ENCODE measurements around the gene C18orf63. TPM values are rescaled to one million over a fixed set of nuclear protein-coding genes. Genes with fewer than 3 reads are reported as not detected.

The C18orf63 gene
- not detected for total RNA-seq

- no peaks in the 10 kb centered on the region for H3K27me3 ChIP-seq
- H3K4me3 ChIP-seq: no peak within 1 kb of the TSS
- no peak for ATAC-seq
- H3K9me3 ChIP-seq: no peaks in the 10 kb centered on the region
- H3K27ac ChIP-seq: no peak within 1 kb of the TSS
- WGBS, 2 donors (ENCODE audit: low coverage in 1 of 2): 93 to 100% methylated on average over 2 to 9 of the region's 51 CpGs
- no peak for TF ChIP-seq EP300 (IDR thresholded peaks at IDR 0.05)
- TF ChIP-seq CTCF (IDR thresholded peaks at IDR 0.05): no peak
- no peak for TF ChIP-seq POLR2AphosphoS5 (IDR thresholded peaks at IDR 0.05)
- TF ChIP-seq POLR2A (IDR thresholded peaks at IDR 0.05): no peak
- peaks cover 0 to 12% (median 0%) of the 10 kb centered on the region in 3 donors for H3K4me1 ChIP-seq
- H3K36me3 ChIP-seq: no peaks in the 10 kb centered on the region
Measured at GRCh38 chr18:74315464-74316256, at the start of gene C18orf63. C18orf63 (plus strand) TSS chr18:74315839; CDS start chr18:74317866, 2,027 bp downstream.

DNA sequence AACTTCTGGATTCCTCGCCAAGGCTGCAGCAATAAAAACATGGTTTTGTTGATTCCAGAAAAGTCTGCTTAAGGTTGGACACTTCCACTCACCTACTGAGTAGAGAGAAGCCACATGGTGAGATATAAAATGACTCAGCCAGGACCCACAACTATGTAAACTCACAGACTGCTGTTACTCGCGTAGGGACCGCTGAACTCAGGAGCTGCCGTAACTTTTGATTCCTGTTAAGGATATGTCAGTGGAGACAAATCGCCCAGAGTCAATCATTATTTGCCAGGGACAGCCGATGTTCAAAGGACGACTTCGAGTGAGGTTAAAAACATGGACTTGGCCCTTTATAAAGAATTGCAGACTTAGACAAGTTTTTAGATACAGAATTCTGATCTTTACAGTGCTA is 49.5 kb upstream of the C18orf63 start:
- Histone ChIP-seq H3K27ac (no peak overlapping the region), H3K4me3 (no peak overlapping the region), H3K27me3 (no peaks in the 10 kb centered on the region), H3K9me3 (no peaks in the 10 kb centered on the region), H3K4me1 (peaks cover 0 to 10% (median 0%) of the 10 kb centered on the region in 3 donors), H3K36me3 (peaks cover 0 to 59% of the 10 kb centered on the region in 2 donors)
- WGBS, 2 donors (ENCODE audit: low coverage in 1 of 2): 50 to 70% methylated on average over 2 to 9 of the region's 9 CpGs
- no peak for ATAC-seq
- no peak for TF ChIP-seq EP300 (IDR thresholded peaks at IDR 0.05)
- no peak for TF ChIP-seq POLR2A (IDR thresholded peaks at IDR 0.05)
- TF ChIP-seq CTCF (IDR thresholded peaks at IDR 0.05): no peak
- no peak for TF ChIP-seq POLR2AphosphoS5 (IDR thresholded peaks at IDR 0.05)

- no peak overlapping the region for H3K4me3 ChIP-seq
- WGBS, 2 donors (ENCODE audit: low coverage in 1 of 2): 92% methylated on average over 2 to 6 of the region's 7 CpGs
- TF ChIP-seq POLR2A (IDR thresholded peaks at IDR 0.05) (no peak), POLR2AphosphoS5 (IDR thresholded peaks at IDR 0.05) (no peak)
- no peaks in the 10 kb centered on the region for H3K9me3 ChIP-seq
- peaks cover 0 to 20% (median 0%) of the 10 kb centered on the region in 3 donors for H3K4me1 ChIP-seq
- H3K27me3 ChIP-seq: no peaks in the 10 kb centered on the region
- peaks cover 0 to 39% of the 10 kb centered on the region in 2 donors for H3K36me3 ChIP-seq
- ATAC-seq: no peak
- no peak overlapping the region for H3K27ac ChIP-seq
Measured at GRCh38 chr18:74268175-74268574, 47.5 kb upstream of the C18orf63 start.

GRCh38 chr18:74268933-74269620 is 46.6 kb upstream of the C18orf63 start:
- H3K27ac ChIP-seq: no peak overlapping the region
- ATAC-seq: no peak
- TF ChIP-seq POLR2A (IDR thresholded peaks at IDR 0.05) (no peak), POLR2AphosphoS5 (IDR thresholded peaks at IDR 0.05) (no peak), EP300 (IDR thresholded peaks at IDR 0.05) (no peak), CTCF (IDR thresholded peaks at IDR 0.05) (no peak)
- peaks cover 0 to 29% (median 6%) of the 10 kb centered on the region in 3 donors for H3K4me1 ChIP-seq
- H3K36me3 ChIP-seq: peaks cover 0 to 34% of the 10 kb centered on the region in 2 donors
- no peak overlapping the region for H3K4me3 ChIP-seq
- no peaks in the 10 kb centered on the region for H3K27me3 ChIP-seq
- H3K9me3 ChIP-seq: no peaks in the 10 kb centered on the region
- 64 to 68% methylated on average over 7 to 11 of the region's 11 CpGs for WGBS, 2 donors (ENCODE audit: low coverage in 1 of 2)

DNA sequence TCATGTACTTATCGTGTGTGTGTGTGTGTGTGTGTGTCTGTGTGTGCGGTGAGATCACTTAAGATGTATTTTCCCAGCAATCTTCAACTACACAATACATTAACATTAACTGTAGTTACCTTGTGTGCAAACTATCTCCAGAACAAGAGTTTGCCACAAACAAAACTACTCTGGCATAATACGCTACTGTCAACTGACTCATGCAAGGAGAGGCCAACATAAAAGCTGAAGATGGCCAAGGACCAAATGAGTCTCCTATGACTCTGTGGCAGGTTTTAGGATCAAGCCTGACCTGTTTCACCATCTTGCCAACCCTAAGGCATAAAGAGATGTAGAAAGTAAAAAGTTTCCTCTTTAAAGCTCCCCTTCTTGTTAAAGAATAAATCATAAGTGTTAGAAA is 44.0 kb upstream of the C18orf63 start:
- ATAC-seq: no peak
- Histone ChIP-seq H3K36me3 (peaks cover 0 to 16% of the 10 kb centered on the region in 2 donors), H3K4me1 (peaks cover 0 to 50% (median 6%) of the 10 kb centered on the region in 3 donors), H3K27ac (no peak overlapping the region), H3K9me3 (no peaks in the 10 kb centered on the region), H3K4me3 (no peak overlapping the region), H3K27me3 (no peaks in the 10 kb centered on the region)
- TF ChIP-seq EP300 (IDR thresholded peaks at IDR 0.05): no peak
- no peak for TF ChIP-seq CTCF (IDR thresholded peaks at IDR 0.05)
- no peak for TF ChIP-seq POLR2AphosphoS5 (IDR thresholded peaks at IDR 0.05)
- 81 to 95% methylated on average over 2 to 3 of the region's 3 CpGs for WGBS, 2 donors (ENCODE audit: low coverage in 1 of 2)
